DMS153 treated with DMSO at 0.1 percent for 48 hours (cell line): ENCODE results near the gene CDPF1.

Source experiments
- DNase-seq: peaks from one replicate; lab custom pipeline; 2025; ENCODE audit not compliant: unreplicated experiment; lab: John Stamatoyannopoulos, UW

CDPF1 gene

GRCh38 chr22:46259374-46259773 lies 9.3 kb upstream of the CDPF1 start:
- DNase-seq: no peak

GRCh38 chr22:46256358-46256958 lies 6.4 kb upstream of the CDPF1 start:
- DNase-seq: no peak

- DNase-seq: no peak
Measured at GRCh38 chr22:46251816-46252380, 1.8 kb upstream of the CDPF1 start.

- DNase-seq: no peak
Measured at GRCh38 chr22:46251266-46251665, 1.2 kb upstream of the CDPF1 start.

GRCh38 chr22:46250783-46251125 lies 661 bp upstream of the CDPF1 start:
- DNase-seq: no peak

- no peak for DNase-seq
Measured at GRCh38 chr22:46247443-46247975, 2.6 kb downstream of the CDPF1 start.

GRCh38 chr22:46246178-46246577 lies 3.9 kb downstream of the CDPF1 start:
- no peak for DNase-seq

- DNase-seq: peak; percentile 39
Measured at GRCh38 chr22:46245511-46245910, 4.6 kb downstream of the CDPF1 start.

GRCh38 chr22:46244771-46245170 lies 5.3 kb downstream of the CDPF1 start:
- no peak for DNase-seq

- no peak for DNase-seq
Measured at GRCh38 chr22:46242076-46242475, 8.0 kb downstream of the CDPF1 start.

- no peak for DNase-seq
Measured at GRCh38 chr22:46241396-46242007, 8.6 kb downstream of the CDPF1 start.

- DNase-seq: no peak
Measured at GRCh38 chr22:46240907-46241306, 9.2 kb downstream of the CDPF1 start.

- no peak for DNase-seq
Measured at GRCh38 chr22:46240506-46240905, 9.6 kb downstream of the CDPF1 start.

- DNase-seq: no peak
Measured at GRCh38 chr22:46240073-46240472, 10.0 kb downstream of the CDPF1 start.

GRCh38 chr22:46239261-46240048 lies 10.6 kb downstream of the CDPF1 start:
- DNase-seq: no peak

- no peak for DNase-seq
Measured at GRCh38 chr22:46238541-46238940, 11.6 kb downstream of the CDPF1 start.

- no peak for DNase-seq
Measured at GRCh38 chr22:46237453-46238124, 12.5 kb downstream of the CDPF1 start.

GRCh38 chr22:46234969-46235368 lies 15.1 kb downstream of the CDPF1 start:
- DNase-seq: no peak

GRCh38 chr22:46233231-46233630 lies 16.9 kb downstream of the CDPF1 start:
- DNase-seq: no peak

- DNase-seq: no peak
Measured at GRCh38 chr22:46230262-46230901, 19.7 kb downstream of the CDPF1 start.

GRCh38 chr22:46229701-46230100 lies 20.4 kb downstream of the CDPF1 start:
- no peak for DNase-seq
